Thymus (tissue), 11 donors: ENCODE results near the gene SLC9A7. TPM values are rescaled to one million over a fixed set of nuclear protein-coding genes. Genes with fewer than 3 reads are reported as not detected.

Experiments
- DNase-seq, 9 donors: peaks; one replicate each; pipeline ENCODE4 v3.0.0-alpha.2; 2013; ENCODE audit warnings: low spot score in 9 of 9, low read depth in 6 of 9, missing footprints in 1 of 9
- H3K27ac ChIP-seq, 2 donors: one replicate each; pipeline ENCODE4 v1.5.1; 2013; ENCODE audit warnings: control low read depth in 1 of 2, low read depth in 1 of 2, low read length in 1 of 2, mild to moderate bottlenecking in 1 of 2, moderate library complexity in 1 of 2
- H3K27me3 ChIP-seq, 2 donors: one replicate each; pipeline ENCODE4 v1.5.1; 2013; ENCODE audit warnings: low read length in 1 of 2; ENCODE audit not compliant: control insufficient read depth in 2 of 2, insufficient read depth in 1 of 2
- H3K36me3 ChIP-seq, 2 donors: one replicate each; pipeline ENCODE4 v1.5.1; 2013; ENCODE audit warnings: low read length in 1 of 2, mild to moderate bottlenecking in 1 of 2, moderate library complexity in 1 of 2; ENCODE audit not compliant: control insufficient read depth in 2 of 2, insufficient read depth in 2 of 2
- H3K4me1 ChIP-seq, 2 donors: one replicate each; pipeline ENCODE4 v1.5.1; 2013; ENCODE audit warnings: low read length in 2 of 2; ENCODE audit not compliant: control insufficient read depth in 2 of 2, insufficient read depth in 2 of 2
- H3K4me3 ChIP-seq, 2 donors: one replicate each; pipeline ENCODE4 v1.5.1; 2013; ENCODE audit warnings: low read length in 2 of 2, control low read depth in 1 of 2, mild to moderate bottlenecking in 1 of 2
- H3K9me3 ChIP-seq, 2 donors: one replicate each; pipeline ENCODE4 v1.5.1; 2013; ENCODE audit warnings: low read length in 1 of 2, mild to moderate bottlenecking in 1 of 2; ENCODE audit not compliant: control insufficient read depth in 2 of 2, insufficient read depth in 1 of 2
- WGBS: extraction: QIAGEN DNeasy Blood & Tissue Kit; methylation state at CpG from one replicate; pipeline ENCODE4 v1.1.7; 2013; 5-methylcytosine and 5-hydroxymethylcytosine counted together
- polyA plus RNA-seq: library from polyadenylated mRNA; stranded (reverse); fragments of 200-250 nt; gene quantifications from one replicate; pipeline ENCODE4 v1.2.3, GENCODE V29; 2013
- total RNA-seq: library from RNA; stranded (reverse); fragments of 120-200 nt; gene quantifications from one replicate; pipeline ENCODE4 v1.2.4, GENCODE V29; 2013
- donor health status: healthy.

The SLC9A7 gene
- total and polyA plus RNA-seq, 2 donors: 3.5 to 10.3 TPM

DNA sequence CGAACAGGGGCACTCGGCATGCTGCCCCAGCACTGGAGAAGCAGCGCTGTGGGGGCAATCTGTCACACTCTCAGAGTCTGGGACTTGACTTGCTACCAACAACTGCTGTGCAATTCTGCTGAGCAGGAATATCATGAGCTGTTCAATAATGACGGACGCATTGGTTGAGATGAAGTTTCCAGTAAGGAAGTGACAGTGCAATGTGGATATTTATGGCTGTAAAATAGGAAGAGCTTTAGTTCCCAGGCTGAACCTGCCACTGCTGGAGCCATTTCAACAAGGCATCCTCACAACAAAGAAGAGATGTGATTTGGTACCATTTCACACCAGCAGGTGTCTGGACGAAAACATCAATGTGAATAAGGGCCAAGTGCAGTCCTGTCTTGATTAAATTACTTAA is 161.1 kb downstream of the SLC9A7 start:
- Histone ChIP-seq H3K27me3 (no peaks in the 10 kb centered on the region), H3K4me1 (no peaks in the 10 kb centered on the region), H3K9me3 (no peaks in the 10 kb centered on the region), H3K36me3 (no peaks in the 10 kb centered on the region), H3K4me3 (no peak overlapping the region), H3K27ac (no peak overlapping the region)
- 88% methylated on average over 6 of the region's 6 CpGs for WGBS
- no peak for DNase-seq

DNA sequence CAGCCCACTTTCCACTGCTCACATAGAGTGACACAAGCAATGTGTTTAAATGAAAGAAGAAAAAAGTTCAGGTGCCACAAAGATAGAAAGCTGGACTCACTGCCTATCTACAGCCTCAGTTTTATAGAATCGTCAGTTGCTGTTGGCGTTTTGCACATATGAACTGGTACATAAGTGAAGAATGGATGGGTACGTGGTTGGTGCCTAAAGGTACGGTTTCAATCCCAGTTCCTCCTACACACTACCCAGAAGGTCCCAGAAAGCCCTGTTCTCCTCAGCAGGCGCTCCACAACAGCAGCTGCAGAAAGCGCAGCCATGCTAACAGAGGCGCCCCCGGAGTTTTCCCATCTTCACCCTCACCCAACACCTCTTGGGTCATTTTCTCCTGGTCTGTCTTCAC is 161.7 kb downstream of the SLC9A7 start:
- no peaks in the 10 kb centered on the region for H3K9me3 ChIP-seq
- 98% methylated on average over 8 of the region's 8 CpGs for WGBS
- DNase-seq: no peak
- no peak overlapping the region for H3K27ac ChIP-seq
- H3K27me3 ChIP-seq: no peaks in the 10 kb centered on the region
- H3K4me3 ChIP-seq: no peak overlapping the region
- no peaks in the 10 kb centered on the region for H3K4me1 ChIP-seq
- no peaks in the 10 kb centered on the region for H3K36me3 ChIP-seq

- H3K27ac ChIP-seq: no peak overlapping the region
- 98% methylated on average over 1 of the region's 1 CpG for WGBS
- no peaks in the 10 kb centered on the region for H3K36me3 ChIP-seq
- no peak overlapping the region for H3K4me3 ChIP-seq
- no peaks in the 10 kb centered on the region for H3K9me3 ChIP-seq
- H3K27me3 ChIP-seq: no peaks in the 10 kb centered on the region
- peaks cover 0 to 2% of the 10 kb centered on the region in 2 donors for H3K4me1 ChIP-seq
- DNase-seq: no peak
These were observed 163.8 kb downstream of the SLC9A7 start for GRCh38 chrX:46595084-46595483.

- H3K9me3 ChIP-seq: no peaks in the 10 kb centered on the region
- H3K27me3 ChIP-seq: no peaks in the 10 kb centered on the region
- 93% methylated on average over 7 of the region's 7 CpGs for WGBS
- DNase-seq: no peak
- no peaks in the 10 kb centered on the region for H3K36me3 ChIP-seq
- peaks cover 4 to 20% of the 10 kb centered on the region in 2 donors for H3K4me1 ChIP-seq
- no peak overlapping the region for H3K4me3 ChIP-seq
- no peak overlapping the region for H3K27ac ChIP-seq
These were observed 168.8 kb downstream of the SLC9A7 start for GRCh38 chrX:46589977-46590723.

DNA sequence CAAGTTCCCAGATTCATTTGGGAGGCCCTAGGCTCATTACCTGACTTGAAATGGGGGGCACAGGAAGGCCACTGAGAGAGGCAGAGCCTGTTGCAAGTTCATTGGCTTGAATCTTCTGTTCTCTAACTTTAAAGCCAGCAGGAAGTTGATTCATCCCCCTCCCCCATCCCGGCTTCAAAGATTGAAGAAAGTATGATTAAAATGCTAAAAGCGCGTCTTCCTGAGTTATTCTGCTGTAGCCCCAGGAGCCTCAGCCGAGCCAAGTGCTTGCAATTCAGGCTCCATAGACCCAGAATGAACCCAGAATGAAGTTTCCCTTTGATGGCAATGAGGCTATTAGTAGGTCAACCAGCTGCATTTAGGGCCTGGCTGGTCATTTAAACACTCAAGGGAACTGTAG is 170.7 kb downstream of the SLC9A7 start:
- 5% methylated on average over 4 of the region's 4 CpGs for WGBS
- Histone ChIP-seq H3K4me1 (peaks cover 4 to 20% of the 10 kb centered on the region in 2 donors), H3K4me3 (no peak overlapping the region), H3K27me3 (no peaks in the 10 kb centered on the region), H3K27ac (peak overlapping the region; percentile 56 to 79), H3K9me3 (no peaks in the 10 kb centered on the region), H3K36me3 (no peaks in the 10 kb centered on the region)
- DNase-seq: peak in 8 of 9 donors; percentile 32 to 88 (median 64)

DNA sequence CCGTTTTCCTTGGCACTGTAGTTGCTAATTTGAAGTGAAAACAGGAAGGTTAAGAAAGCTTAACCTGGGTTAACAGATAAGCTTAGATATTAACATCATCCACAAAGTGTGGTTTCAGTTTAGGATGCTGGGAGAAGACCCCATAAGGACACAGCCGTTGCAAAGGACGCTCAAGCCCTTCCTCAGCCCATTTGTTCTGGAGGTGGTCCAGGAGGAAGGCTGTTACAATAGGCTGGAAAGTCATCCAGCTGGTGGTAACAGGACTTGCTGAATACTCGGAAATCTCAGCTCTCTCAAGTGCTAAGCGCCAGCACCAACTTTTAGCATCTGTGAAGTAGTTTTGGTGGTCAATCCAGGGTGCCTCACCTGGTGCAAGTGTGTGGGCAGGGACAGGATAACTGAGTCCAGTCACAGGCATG is 171.2 kb downstream of the SLC9A7 start:
- DNase-seq: peak in 2 of 9 donors; percentile 19 to 37
- H3K4me3 ChIP-seq: no peak overlapping the region
- peaks cover 4 to 20% of the 10 kb centered on the region in 2 donors for H3K4me1 ChIP-seq

DNA sequence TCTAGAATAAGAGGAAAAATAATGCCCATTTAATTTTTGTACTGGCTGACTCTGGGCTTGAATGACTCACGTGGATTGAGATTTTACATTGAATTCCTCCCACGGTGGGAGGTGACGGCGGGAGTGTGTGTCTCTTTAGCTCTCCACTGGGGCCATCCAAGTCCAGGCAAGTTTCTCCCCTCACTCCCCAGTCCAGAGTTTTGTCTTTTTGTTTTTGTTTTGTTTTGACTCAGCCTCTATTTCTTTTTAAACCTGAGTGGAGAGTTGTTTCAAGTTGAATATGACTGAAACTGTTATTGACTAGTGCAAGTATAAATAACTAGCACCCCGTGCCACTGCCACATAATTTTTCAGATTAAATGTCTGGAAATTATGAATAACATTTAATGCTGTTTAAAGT is 171.8 kb downstream of the SLC9A7 start:
- Histone ChIP-seq H3K27ac (no peak overlapping the region), H3K4me3 (no peak overlapping the region), H3K4me1 (peaks cover 4 to 20% of the 10 kb centered on the region in 2 donors), H3K36me3 (no peaks in the 10 kb centered on the region), H3K27me3 (no peaks in the 10 kb centered on the region), H3K9me3 (no peaks in the 10 kb centered on the region)
- 89% methylated on average over 5 of the region's 5 CpGs for WGBS
- no peak for DNase-seq

More for the DNA sequence above, 171.2 kb downstream of the SLC9A7 start:
- no peaks in the 10 kb centered on the region for H3K27me3 ChIP-seq
- no peaks in the 10 kb centered on the region for H3K36me3 ChIP-seq
- no peaks in the 10 kb centered on the region for H3K9me3 ChIP-seq
- 41% methylated on average over 5 of the region's 5 CpGs for WGBS
- H3K27ac ChIP-seq: peak overlapping the region; percentile 56 to 79

GRCh38 chrX:46584736-46585135 is 174.2 kb downstream of the SLC9A7 start:
- no peak for DNase-seq
- WGBS: 92% methylated on average over 2 of the region's 2 CpGs
- H3K27ac ChIP-seq: no peak overlapping the region
- no peaks in the 10 kb centered on the region for H3K36me3 ChIP-seq
- no peak overlapping the region for H3K4me3 ChIP-seq
- H3K27me3 ChIP-seq: no peaks in the 10 kb centered on the region
- no peaks in the 10 kb centered on the region for H3K9me3 ChIP-seq
- peaks cover 4 to 17% of the 10 kb centered on the region in 2 donors for H3K4me1 ChIP-seq

- peaks cover 4 to 7% of the 10 kb centered on the region in 2 donors for H3K4me1 ChIP-seq
These were observed 176.0 kb downstream of the SLC9A7 start for GRCh38 chrX:46582966-46583365.

More at GRCh38 chrX:46582966-46583365, 176.0 kb downstream of the SLC9A7 start:
- no peaks in the 10 kb centered on the region for H3K36me3 ChIP-seq
- H3K9me3 ChIP-seq: no peaks in the 10 kb centered on the region
- no peak for DNase-seq
- H3K27me3 ChIP-seq: no peaks in the 10 kb centered on the region
- no peak overlapping the region for H3K4me3 ChIP-seq
- no peak overlapping the region for H3K27ac ChIP-seq
- 86% methylated on average over 1 of the region's 1 CpG for WGBS
